ENCODE results near the gene CSNK1G1. TPM values are rescaled to one million over a fixed set of nuclear protein-coding genes. Genes with fewer than 3 reads are reported as not detected.
"Not testable (repeated sequence)": the region's sequence is repeated elsewhere in the genome, so short reads cannot be mapped to it uniquely, and the experiment has no call there.

CSNK1G1 gene
- total RNA-seq, 1 experiment from 2014 or later = 23.9 TPM

DNA sequence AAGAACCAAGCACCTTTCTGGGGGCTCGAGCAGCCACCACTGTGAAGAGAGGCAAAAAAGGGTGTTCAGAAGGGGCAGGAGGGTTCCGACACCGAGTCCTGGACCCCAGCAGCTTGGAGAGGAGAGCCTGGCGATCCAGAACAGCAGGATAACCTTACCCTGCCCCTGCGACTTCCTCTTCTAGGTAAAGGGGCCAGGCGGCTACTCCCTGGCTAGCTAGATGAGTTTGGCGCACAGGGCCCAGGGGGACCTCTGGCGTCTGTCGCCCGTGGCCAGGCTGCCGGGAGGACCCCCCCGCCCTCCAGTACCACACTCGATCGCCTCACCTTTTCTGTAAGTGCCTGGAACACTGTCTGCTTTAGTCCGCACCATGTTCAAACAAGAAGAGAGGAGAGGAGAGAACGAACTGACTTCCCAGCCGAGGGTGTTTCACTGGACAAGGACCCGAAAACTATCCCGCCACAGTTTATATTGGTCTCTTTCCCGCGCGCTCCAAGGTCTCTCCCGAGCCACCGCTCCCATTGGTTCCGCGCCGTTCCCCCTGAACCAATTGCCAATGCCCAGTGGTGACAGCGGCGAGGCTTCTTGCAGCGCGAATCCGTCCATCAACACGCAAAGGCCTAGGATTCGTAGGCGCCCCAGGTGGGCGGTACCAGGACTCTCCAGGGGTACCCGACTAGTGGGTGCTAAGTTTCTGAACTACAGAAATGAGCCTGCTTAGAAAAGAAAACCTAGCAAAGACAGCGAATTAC, 25.2 kb upstream of the CSNK1G1 start, which contains the start of gene PCLAF:
Gene PCLAF, minus strand, starts transcription at position 442 of the 752 bp plus-strand sequence. Its CDS starts 70 bp downstream, at position 372.
- BruUV-seq (replicated peaks) = no TSS peak
- peaks cover 25% of the 10 kb centered on the region for H3K4me1 Mint-ChIP-seq (ENCODE audit: low read depth, unreplicated experiment)

DNA sequence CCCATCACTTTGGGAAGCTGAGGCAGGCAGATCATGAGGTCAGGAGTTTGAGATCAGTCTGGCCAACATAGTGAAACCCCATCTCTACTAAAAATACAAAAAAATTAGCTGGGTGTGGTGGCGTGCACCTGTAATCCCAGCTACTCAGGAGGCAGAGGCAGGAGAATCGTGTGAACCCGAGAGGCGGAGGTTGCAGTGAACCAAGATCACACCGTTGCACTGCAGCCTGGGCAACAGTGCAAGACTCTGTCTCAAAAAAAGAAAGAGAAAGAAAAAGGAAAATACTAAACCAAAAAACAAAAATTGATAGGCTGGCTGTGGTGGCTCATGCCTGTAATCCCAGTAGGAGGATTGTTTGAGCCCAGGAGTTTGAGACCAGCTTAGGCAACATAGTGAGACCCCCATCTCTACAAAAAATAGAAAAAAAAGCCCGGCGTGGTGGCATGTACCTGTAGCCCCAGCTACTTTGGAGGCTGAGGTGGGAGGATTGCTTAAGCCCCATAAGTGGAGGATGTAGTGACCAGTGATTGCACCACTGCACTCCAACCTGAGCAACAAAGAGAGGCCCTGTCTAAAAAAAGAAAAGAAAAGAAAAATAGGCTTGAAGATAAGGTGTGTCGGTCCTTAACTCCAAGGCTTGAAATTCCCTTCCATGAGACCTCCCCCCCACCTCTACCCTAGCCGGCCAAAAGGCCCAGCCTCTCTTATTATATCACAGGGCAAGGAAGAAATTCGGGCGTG, 24.3 kb upstream of the CSNK1G1 start:
- Mint-ChIP-seq H3K4me1 (ENCODE audit: low read depth, unreplicated experiment) (peaks cover 25% of the 10 kb centered on the region), H3K27ac (ENCODE audit: unreplicated experiment) (peak overlapping the region; percentile 99), H3K4me3 (ENCODE audit: low read depth, unreplicated experiment) (peak overlapping the region; percentile 97), H3K36me3 (ENCODE audit: insufficient read depth, unreplicated experiment) (peaks cover 40% of the 10 kb centered on the region)
- H3K27me3 Mint-ChIP-seq (ENCODE audit: unreplicated experiment); intact Hi-C loops (cut with micrococcal nuclease; ENCODE audit: unreplicated experiment); DNase-seq; H3K9me3 Mint-ChIP-seq (ENCODE audit: low read depth, unreplicated experiment): not testable (repeated sequence)
- CTCF ChIA-PET = interaction anchor here (0.6 to 1.7 kb wide), 4 partner anchors 33 to 569 kb away, joined by 3 to 5 read pairs (median 4); partner anchors contain the start of gene PPIB
- TSS peak; percentile 51 for BruUV-seq (replicated peaks)

More for the DNA sequence above, 25.2 kb upstream of the CSNK1G1 start, which contains the start of gene PCLAF:
- Mint-ChIP-seq H3K36me3 (ENCODE audit: insufficient read depth, unreplicated experiment) (peaks cover 34% of the 10 kb centered on the region), H3K4me3 (ENCODE audit: low read depth, unreplicated experiment) (peak within 1 kb of the TSS; percentile 97), H3K9me3 (ENCODE audit: low read depth, unreplicated experiment) (no peaks in the 10 kb centered on the region), H3K27me3 (ENCODE audit: unreplicated experiment) (no peaks in the 10 kb centered on the region), H3K27ac (ENCODE audit: unreplicated experiment) (peak within 1 kb of the TSS; percentile 99)
- TF ChIP-seq, protein P1, sequence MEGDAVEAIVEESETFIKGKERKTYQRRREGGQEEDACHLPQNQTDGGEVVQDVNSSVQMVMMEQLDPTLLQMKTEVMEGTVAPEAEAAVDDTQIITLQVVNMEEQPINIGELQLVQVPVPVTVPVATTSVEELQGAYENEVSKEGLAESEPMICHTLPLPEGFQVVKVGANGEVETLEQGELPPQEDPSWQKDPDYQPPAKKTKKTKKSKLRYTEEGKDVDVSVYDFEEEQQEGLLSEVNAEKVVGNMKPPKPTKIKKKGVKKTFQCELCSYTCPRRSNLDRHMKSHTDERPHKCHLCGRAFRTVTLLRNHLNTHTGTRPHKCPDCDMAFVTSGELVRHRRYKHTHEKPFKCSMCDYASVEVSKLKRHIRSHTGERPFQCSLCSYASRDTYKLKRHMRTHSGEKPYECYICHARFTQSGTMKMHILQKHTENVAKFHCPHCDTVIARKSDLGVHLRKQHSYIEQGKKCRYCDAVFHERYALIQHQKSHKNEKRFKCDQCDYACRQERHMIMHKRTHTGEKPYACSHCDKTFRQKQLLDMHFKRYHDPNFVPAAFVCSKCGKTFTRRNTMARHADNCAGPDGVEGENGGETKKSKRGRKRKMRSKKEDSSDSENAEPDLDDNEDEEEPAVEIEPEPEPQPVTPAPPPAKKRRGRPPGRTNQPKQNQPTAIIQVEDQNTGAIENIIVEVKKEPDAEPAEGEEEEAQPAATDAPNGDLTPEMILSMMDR (IDR thresholded peaks at IDR 0.05; ENCODE audit: unreplicated experiment) = no peak
- CTCF ChIA-PET = no interaction called here
- DNase-seq = peak; percentile 96
- intact Hi-C loops (cut with micrococcal nuclease; ENCODE audit: unreplicated experiment) = no loop called here

DNA sequence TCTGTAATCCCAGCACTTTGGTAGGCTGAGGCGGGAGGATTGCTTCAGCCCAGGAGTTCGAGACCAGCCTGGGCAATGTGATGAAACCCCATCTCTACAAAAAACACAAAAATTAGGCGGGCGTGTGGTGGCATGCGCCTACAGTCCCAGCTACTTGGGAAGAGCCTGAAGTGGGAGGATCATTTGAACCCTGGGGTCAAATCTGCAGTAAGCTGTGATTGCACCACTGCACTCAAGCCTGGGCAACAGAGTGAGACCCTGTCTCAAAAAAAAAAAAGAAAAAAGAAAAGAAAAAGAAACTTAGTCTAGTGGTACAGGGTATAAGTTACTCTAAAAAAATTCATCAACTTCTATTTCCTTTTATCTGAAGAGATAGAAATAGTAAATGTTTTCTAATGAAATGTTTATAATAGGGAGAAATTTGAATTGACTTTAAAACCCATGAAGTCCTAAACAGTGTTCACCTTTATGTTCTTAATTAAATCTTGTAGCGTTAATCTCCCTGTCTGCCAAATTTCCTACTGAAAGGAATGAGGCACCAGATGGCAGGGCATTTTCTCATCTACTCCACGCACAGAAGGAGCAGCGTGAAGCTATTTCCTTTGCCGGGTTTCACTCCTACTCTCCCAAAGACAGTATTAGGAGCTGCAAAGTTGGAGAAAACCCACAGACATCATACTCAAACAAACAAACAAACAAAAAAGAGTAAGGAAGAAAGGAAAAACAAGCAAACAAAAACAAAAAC, 23.4 kb upstream of the CSNK1G1 start:
- Mint-ChIP-seq H3K4me3 (ENCODE audit: low read depth, unreplicated experiment) (peak overlapping the region; percentile 97), H3K9me3 (ENCODE audit: low read depth, unreplicated experiment) (no peaks in the 10 kb centered on the region), H3K4me1 (ENCODE audit: low read depth, unreplicated experiment) (peaks cover 25% of the 10 kb centered on the region), H3K27me3 (ENCODE audit: unreplicated experiment) (no peaks in the 10 kb centered on the region), H3K27ac (ENCODE audit: unreplicated experiment) (no peak overlapping the region), H3K36me3 (ENCODE audit: insufficient read depth, unreplicated experiment) (peaks cover 44% of the 10 kb centered on the region)
- TF ChIP-seq, protein P1 (IDR thresholded peaks at IDR 0.05; ENCODE audit: unreplicated experiment) = no peak
- BruUV-seq (replicated peaks) = no TSS peak
- no peak for DNase-seq
- intact Hi-C loops (cut with micrococcal nuclease; ENCODE audit: unreplicated experiment) = no loop called here
- CTCF ChIA-PET = interaction anchor here (0.6 to 1.7 kb wide), 4 partner anchors 65 to 568 kb away, joined by 3 to 5 read pairs (median 4); partner anchors contain the start of gene PPIB

DNA sequence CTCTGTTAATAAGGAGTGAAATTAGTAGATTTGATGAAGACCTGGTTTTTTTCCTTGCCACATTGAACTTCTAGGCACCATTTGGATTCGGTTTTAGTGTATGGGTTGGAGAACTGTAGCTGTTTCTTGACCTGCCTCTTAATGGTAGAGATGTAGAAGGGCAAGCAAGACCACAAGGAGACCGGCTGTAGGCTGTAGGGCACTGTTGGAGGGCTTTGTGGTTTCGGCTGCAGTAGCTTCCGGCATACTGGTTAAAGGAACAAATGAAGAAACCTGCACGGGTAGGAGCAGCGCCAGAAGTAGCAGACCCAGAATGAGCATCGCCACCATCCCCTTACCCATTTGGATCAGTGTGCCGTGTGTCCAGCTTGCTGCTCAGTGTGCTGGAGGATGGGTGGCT, 17.4 kb upstream of the CSNK1G1 start:
- BruUV-seq (replicated peaks) = no TSS peak

DNA sequence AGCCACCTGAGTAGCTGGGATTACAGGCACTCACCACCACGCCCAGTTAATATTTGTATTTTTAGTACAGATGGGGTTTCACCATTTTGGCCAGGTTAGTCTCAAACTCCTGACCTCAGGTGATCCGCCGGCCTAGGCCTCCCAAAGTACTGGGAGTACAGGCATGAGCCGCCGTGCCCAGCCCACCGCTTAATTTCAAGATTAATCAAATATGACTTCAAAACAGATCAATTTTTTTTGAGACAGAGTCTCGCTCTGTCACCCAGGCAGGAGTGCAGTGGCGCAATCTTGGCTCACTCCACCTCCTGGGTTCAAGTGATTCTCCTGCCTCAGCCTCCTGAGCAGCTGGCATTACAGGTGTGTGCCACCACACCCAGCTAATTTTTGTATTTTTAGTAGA, 15.4 kb upstream of the CSNK1G1 start:
- H3K27me3 Mint-ChIP-seq (ENCODE audit: unreplicated experiment); H3K4me3 Mint-ChIP-seq (ENCODE audit: low read depth, unreplicated experiment); CTCF ChIA-PET; H3K4me1 Mint-ChIP-seq (ENCODE audit: low read depth, unreplicated experiment); intact Hi-C loops (cut with micrococcal nuclease; ENCODE audit: unreplicated experiment); H3K27ac Mint-ChIP-seq (ENCODE audit: unreplicated experiment); DNase-seq; BruUV-seq (replicated peaks); H3K9me3 Mint-ChIP-seq (ENCODE audit: low read depth, unreplicated experiment): not testable (repeated sequence)
- H3K36me3 Mint-ChIP-seq (ENCODE audit: insufficient read depth, unreplicated experiment) = peaks cover 11% of the 10 kb centered on the region

More for the DNA sequence above, 17.4 kb upstream of the CSNK1G1 start:
- no peak overlapping the region for H3K27ac Mint-ChIP-seq (ENCODE audit: unreplicated experiment)
- intact Hi-C loops (cut with micrococcal nuclease; ENCODE audit: unreplicated experiment) = no loop called here
- TF ChIP-seq, protein P1 (IDR thresholded peaks at IDR 0.05; ENCODE audit: unreplicated experiment) = no peak
- DNase-seq = no peak
- no peaks in the 10 kb centered on the region for H3K27me3 Mint-ChIP-seq (ENCODE audit: unreplicated experiment)
- no peaks in the 10 kb centered on the region for H3K4me1 Mint-ChIP-seq (ENCODE audit: low read depth, unreplicated experiment)
- CTCF ChIA-PET = no interaction called here
- H3K9me3 Mint-ChIP-seq (ENCODE audit: low read depth, unreplicated experiment) = no peaks in the 10 kb centered on the region
- peaks cover 16% of the 10 kb centered on the region for H3K36me3 Mint-ChIP-seq (ENCODE audit: insufficient read depth, unreplicated experiment)
- H3K4me3 Mint-ChIP-seq (ENCODE audit: low read depth, unreplicated experiment) = no peak overlapping the region
